Common myeloid progenitor, CD34-positive (primary cell): Measurements from ENCODE around the gene NOD1.

Experiments
- CTCF ChIA-PET: fragments of 350-600 bp; sonication (Branson Sonifier 250); formaldehyde crosslinking; loops from one replicate; lab custom pipeline; 2021; ENCODE audit warnings: antibody characterized with exemption; lab: Charles Lee
- POLR2A ChIA-PET: fragments of 350-600 bp; sonication (Branson Sonifier 250); formaldehyde crosslinking; loops from one replicate; lab custom pipeline; 2021; ENCODE audit warnings: antibody characterized with exemption; lab: Charles Lee
- DNase-seq, 3 donors: peaks; one replicate each; pipeline versions ENCODE4 v3.0.0 to v3.0.0-alpha.2; 2013
- H3K27ac ChIP-seq, 2 experiments: 1 replicate in 1 of 2; 2 replicates in 1 of 2; pipeline ENCODE4 v1.7.0; 2013; ENCODE audit warnings: inconsistent platforms in 2 of 2, low read length in 2 of 2, mild to moderate bottlenecking in 2 of 2, low read depth in 1 of 2, moderate library complexity in 1 of 2; ENCODE audit not compliant: severe bottlenecking in 2 of 2, insufficient read depth in 1 of 2, poor library complexity in 1 of 2
- H3K27me3 ChIP-seq, 5 experiments: replicated peaks in 2 of 5; 1 replicate in 3 of 5; 2 replicates in 2 of 5; pipeline versions ENCODE4 v1.6.1 to v1.7.0; 2013; ENCODE audit warnings: low read length in 4 of 5, mild to moderate bottlenecking in 2 of 5, moderate library complexity in 2 of 5, inconsistent platforms in 1 of 5; ENCODE audit not compliant: insufficient read depth in 5 of 5, control insufficient read depth in 4 of 5
- H3K36me3 ChIP-seq, 4 experiments: 1 replicate in 2 of 4; 2 replicates in 2 of 4; pipeline versions ENCODE4 v1.6.1 to v1.7.0; 2013; ENCODE audit warnings: low read length in 3 of 4, control low read depth in 1 of 4, mild to moderate bottlenecking in 1 of 4; ENCODE audit not compliant: control insufficient read depth in 4 of 4, insufficient read depth in 4 of 4
- H3K4me1 ChIP-seq, 4 experiments: 1 replicate in 3 of 4; 2 replicates in 1 of 4; pipeline versions ENCODE4 v1.6.1 to v1.7.1; 2013; ENCODE audit warnings: low read length in 3 of 4, mild to moderate bottlenecking in 3 of 4, control low read depth in 1 of 4, inconsistent platforms in 1 of 4, moderate library complexity in 1 of 4; ENCODE audit not compliant: control insufficient read depth in 4 of 4, insufficient read depth in 4 of 4; ENCODE audit errors: control extremely low read depth in 1 of 4
- H3K4me3 ChIP-seq, 7 experiments: 1 replicate in 4 of 7; 2 replicates in 3 of 7; pipeline versions ENCODE4 v1.5.1 to v1.7.0; 2013; ENCODE audit warnings: mild to moderate bottlenecking in 7 of 7, low read length in 6 of 7, moderate library complexity in 6 of 7, inconsistent platforms in 2 of 7, low read depth in 2 of 7, control low read depth in 1 of 7; ENCODE audit not compliant: insufficient read depth in 4 of 7, control insufficient read depth in 1 of 7; ENCODE audit errors: extremely low read depth in 1 of 7
- H3K9me3 ChIP-seq, 5 experiments: 1 replicate in 4 of 5; 2 replicates in 1 of 5; pipeline versions ENCODE4 v1.6.1 to v1.7.1; 2013; ENCODE audit warnings: low read length in 4 of 5, mild to moderate bottlenecking in 2 of 5, inconsistent platforms in 1 of 5, low read depth in 1 of 5, moderate library complexity in 1 of 5; ENCODE audit not compliant: control insufficient read depth in 4 of 5, insufficient read depth in 2 of 5; ENCODE audit errors: control extremely low read depth in 1 of 5
- WGBS: methylation state at CpG from one replicate; pipeline ENCODE4 v1.1.5; 2013; ENCODE audit not compliant: insufficient coverage; 5-methylcytosine and 5-hydroxymethylcytosine counted together

Gene NOD1

DNA sequence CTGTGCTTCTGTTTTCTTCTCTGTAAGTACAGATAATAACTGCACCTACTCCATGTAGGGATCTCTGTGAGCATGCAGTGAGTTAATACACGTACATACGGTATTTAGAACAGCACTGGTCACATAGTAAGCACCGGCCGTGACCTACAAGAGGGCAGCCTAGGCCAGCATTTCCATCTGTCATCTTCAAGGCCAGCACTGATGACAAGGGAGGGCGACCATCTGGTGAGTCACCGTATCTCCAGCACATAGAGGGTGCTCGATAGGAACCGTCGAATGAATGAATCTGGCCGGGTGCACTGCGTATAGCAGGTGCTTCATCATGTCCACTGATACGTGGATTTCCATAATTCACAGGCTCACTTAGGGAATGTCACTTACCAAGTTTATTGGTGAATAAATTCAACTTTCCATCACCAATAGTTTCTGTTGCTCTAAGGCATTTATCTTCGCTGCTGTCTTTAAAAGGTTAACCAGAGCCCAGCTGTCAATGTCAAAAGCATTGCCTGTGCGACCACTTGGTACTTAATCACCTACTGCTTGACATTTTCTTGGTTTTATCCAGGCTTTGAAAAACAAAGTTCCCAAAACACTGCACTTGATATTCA, 8.3 kb downstream of the NOD1 start:
- Histone ChIP-seq H3K9me3 (no peaks in the 10 kb centered on the region), H3K27ac (no peak overlapping the region), H3K36me3 (peaks cover 0 to 19% (median 2%) of the 10 kb centered on the region in 4 experiments), H3K27me3 (no peaks in the 10 kb centered on the region), H3K4me1 (peaks cover under 1 to 80% (median 49%) of the 10 kb centered on the region in 4 experiments), H3K4me3 (no peak overlapping the region)
- ChIA-PET POLR2A (no interaction called here), CTCF (interaction anchor here (0.8 to 1.5 kb wide), 3 partner anchors 26 to 94 kb away, joined by 3 read pairs; no protein-coding TSS in a partner anchor)
- WGBS = 81% methylated on average over 14 of the region's 14 CpGs
- peak in 1 of 3 donors; percentile 42 for DNase-seq

DNA sequence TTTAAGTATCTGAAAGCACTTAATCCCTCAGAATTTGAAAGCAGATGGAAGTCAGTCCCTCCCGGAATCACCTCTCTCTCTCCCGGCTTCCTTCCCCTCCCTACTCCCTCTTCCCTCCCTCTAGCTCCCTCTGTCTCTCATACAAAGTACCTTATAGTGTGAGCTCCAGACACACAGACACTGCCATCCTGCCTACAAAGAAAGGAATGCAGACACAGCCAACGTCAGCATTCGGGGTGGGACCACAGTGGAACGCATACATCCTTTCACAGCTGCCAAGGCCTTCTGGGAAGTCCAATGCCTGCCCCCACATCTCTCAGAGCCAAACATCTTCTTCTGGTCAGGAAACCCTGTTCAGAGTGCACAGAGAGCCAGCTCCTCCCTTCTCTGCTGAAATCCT, 9.3 kb downstream of the NOD1 start:
- ChIA-PET POLR2A (no interaction called here), CTCF (interaction anchor here (0.8 to 1.4 kb wide), 3 partner anchors 9 to 123 kb away, joined by 3 read pairs; no protein-coding TSS in a partner anchor)
- no peaks in the 10 kb centered on the region for H3K9me3 ChIP-seq
- peak overlapping the region in 1 of 2 experiments; percentile 50 for H3K27ac ChIP-seq
- 46% methylated on average over 3 of the region's 5 CpGs for WGBS
- peak in 2 of 3 donors; percentile 21 to 38 for DNase-seq
- no peaks in the 10 kb centered on the region for H3K27me3 ChIP-seq
- H3K4me3 ChIP-seq = no peak overlapping the region
- H3K4me1 ChIP-seq = peaks cover 0 to 84% (median 55%) of the 10 kb centered on the region in 4 experiments
- H3K36me3 ChIP-seq = peaks cover 0 to 10% (median under 1%) of the 10 kb centered on the region in 4 experiments

DNA sequence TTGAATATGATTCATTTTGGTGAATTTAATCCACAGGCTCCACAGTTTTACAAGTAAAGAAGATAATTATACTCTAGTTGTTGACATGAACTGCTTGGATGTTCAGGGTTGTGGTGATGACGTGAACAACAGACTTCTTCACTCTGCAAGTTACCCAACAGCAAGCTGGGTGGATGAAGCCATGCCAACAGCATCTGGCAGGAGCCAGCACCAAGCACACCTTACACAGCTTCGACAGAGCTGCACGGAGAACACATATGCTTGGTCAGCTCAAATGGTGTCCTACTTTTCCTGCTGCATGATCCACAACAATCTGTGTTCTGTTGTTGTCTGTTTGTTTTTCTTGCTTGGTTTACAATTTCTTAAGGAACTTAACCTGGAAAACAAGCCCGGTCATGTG, 9.8 kb downstream of the NOD1 start:
- ChIA-PET CTCF (interaction anchor here (0.8 to 1.4 kb wide), 3 partner anchors 9 to 123 kb away, joined by 3 read pairs; no protein-coding TSS in a partner anchor), POLR2A (no interaction called here)
- Histone ChIP-seq H3K4me1 (peaks cover 2 to 87% (median 58%) of the 10 kb centered on the region in 4 experiments), H3K27me3 (no peaks in the 10 kb centered on the region), H3K27ac (peak overlapping the region in 1 of 2 experiments; percentile 50), H3K4me3 (no peak overlapping the region), H3K9me3 (no peaks in the 10 kb centered on the region), H3K36me3 (peaks cover 0 to 8% (median 0%) of the 10 kb centered on the region in 4 experiments)
- 100% methylated on average over 2 of the region's 4 CpGs for WGBS
- no peak for DNase-seq

DNA sequence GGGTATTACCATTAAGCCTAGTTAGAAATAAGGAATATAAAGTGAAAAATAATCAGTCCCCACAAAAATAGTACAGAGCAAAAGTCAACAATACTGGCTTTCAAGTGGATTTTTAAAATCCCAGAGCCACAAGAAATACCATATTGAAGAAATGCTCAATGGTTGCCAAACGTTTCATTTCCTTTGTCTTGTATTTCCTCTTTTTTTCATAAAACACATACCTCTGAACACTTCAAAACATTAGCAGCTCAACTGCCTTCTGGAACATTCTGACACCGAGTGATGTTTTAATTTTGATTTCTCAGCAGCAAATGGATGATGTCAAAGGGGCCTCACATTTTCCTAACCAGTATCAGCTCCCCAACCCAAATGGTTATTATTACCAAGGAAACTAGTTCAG, 10.5 kb downstream of the NOD1 start:
- peak overlapping the region in 1 of 7 experiments; percentile 4 for H3K4me3 ChIP-seq

DNA sequence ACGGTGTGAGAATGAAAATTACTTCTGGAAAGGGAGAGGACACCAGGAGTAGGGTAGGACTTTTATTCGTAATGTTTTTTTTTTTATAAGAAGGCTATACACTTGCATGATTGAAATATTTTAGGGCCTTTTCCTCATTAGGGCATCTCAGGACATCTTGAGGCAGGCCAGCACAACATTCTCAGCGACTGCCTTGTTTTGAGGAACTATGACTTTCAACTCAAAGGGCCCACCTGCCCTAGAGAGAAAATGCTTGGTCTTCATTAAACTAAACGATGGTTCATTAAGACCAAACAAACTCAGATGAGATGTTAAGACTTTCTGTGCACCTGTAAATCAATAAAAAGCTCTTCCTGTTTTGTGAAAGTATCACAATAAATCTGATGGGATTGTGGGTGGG, 11.3 kb downstream of the NOD1 start:
- no peaks in the 10 kb centered on the region for H3K27me3 ChIP-seq
- peak in 2 of 3 donors; percentile 38 to 54 for DNase-seq
- no peak overlapping the region for H3K27ac ChIP-seq
- no peak overlapping the region for H3K4me3 ChIP-seq
- 86% methylated on average over 3 of the region's 4 CpGs for WGBS
- ChIA-PET POLR2A (no interaction called here), CTCF (no interaction called here)
- peaks cover 4 to 74% (median 55%) of the 10 kb centered on the region in 4 experiments for H3K4me1 ChIP-seq
- no peaks in the 10 kb centered on the region for H3K9me3 ChIP-seq
- H3K36me3 ChIP-seq = peaks cover 0 to 6% (median 0%) of the 10 kb centered on the region in 4 experiments

More for the DNA sequence above, 10.5 kb downstream of the NOD1 start:
- peaks cover 4 to 81% (median 58%) of the 10 kb centered on the region in 4 experiments for H3K4me1 ChIP-seq
- peak in 2 of 3 donors; percentile 44 to 51 for DNase-seq
- no peaks in the 10 kb centered on the region for H3K9me3 ChIP-seq
- WGBS = 0% methylated on average over 1 of the region's 2 CpGs
- CTCF ChIA-PET = interaction anchor here (1.4 kb wide), 1 partner anchor 10 kb away, joined by 3 read pairs; no protein-coding TSS in a partner anchor
- H3K27me3 ChIP-seq = no peaks in the 10 kb centered on the region
- H3K36me3 ChIP-seq = peaks cover 0 to 8% (median 0%) of the 10 kb centered on the region in 4 experiments
- POLR2A ChIA-PET = no interaction called here
- no peak overlapping the region for H3K27ac ChIP-seq

DNA sequence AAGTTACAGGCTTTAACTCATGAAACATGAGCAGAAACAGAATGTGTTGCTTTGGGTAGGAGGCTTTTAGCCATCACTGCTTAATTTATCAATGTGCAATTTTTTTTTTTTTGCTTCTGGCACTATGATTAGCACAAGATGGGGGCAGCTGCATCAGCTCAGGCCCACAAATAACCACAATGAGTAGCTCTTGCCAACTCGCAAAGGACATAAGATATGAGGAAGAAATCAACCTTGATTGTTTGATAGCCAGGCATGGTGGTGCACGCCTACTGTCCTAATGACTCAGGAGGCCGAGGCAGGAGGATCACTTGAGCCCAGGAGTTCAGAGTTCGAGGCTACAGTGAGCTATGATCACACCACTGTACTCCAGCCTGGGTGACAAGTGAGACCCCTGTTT, 12.3 kb downstream of the NOD1 start:
- WGBS = 79% methylated on average over 4 of the region's 4 CpGs
- POLR2A ChIA-PET = no interaction called here
- no peaks in the 10 kb centered on the region for H3K27me3 ChIP-seq
- CTCF ChIA-PET = interaction anchor here (1.1 to 1.4 kb wide), 2 partner anchors 11 to 41 kb away, joined by 4 read pairs; no protein-coding TSS in a partner anchor
- no peak overlapping the region for H3K4me3 ChIP-seq
- DNase-seq = peak in 2 of 3 donors; percentile 48 to 69
- no peaks in the 10 kb centered on the region for H3K9me3 ChIP-seq
- no peak overlapping the region for H3K27ac ChIP-seq
- H3K4me1 ChIP-seq = peaks cover 6 to 64% (median 46%) of the 10 kb centered on the region in 4 experiments
- H3K36me3 ChIP-seq = peaks cover 0 to 10% (median under 1%) of the 10 kb centered on the region in 4 experiments

DNA sequence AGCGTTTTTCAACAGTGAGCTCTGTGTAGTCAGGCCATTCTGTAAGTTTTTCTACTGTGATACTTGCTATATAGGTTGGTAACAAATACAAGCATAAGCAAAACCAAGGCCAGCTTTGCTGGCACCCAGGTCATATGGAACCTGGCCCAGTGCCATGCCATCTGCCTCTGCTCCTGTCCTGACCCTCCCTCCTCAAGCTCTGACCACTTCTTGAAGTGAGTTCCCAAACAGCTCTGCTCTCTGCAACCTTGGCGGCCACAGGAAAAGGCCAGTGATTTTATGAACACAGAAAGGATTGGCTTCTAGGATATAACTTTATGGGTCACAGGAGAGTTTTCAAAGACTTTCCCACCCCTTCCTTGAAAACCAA, 12.8 kb downstream of the NOD1 start:
- POLR2A ChIA-PET = no interaction called here
- no peak overlapping the region for H3K4me3 ChIP-seq
- no peak for DNase-seq
- CTCF ChIA-PET = interaction anchor here (1.1 to 1.4 kb wide), 4 partner anchors 12 to 53 kb away, joined by 3 to 5 read pairs (median 4); no protein-coding TSS in a partner anchor
- no peak overlapping the region for H3K27ac ChIP-seq
- H3K36me3 ChIP-seq = peaks cover 0 to 10% (median under 1%) of the 10 kb centered on the region in 4 experiments
- peaks cover 6 to 59% (median 41%) of the 10 kb centered on the region in 4 experiments for H3K4me1 ChIP-seq
- no peaks in the 10 kb centered on the region for H3K9me3 ChIP-seq
- 90% methylated on average over 1 of the region's 2 CpGs for WGBS
- H3K27me3 ChIP-seq = no peaks in the 10 kb centered on the region
